HG02840 (cell line): ENCODE results near the gene CHST8.
"Not testable (repeated sequence)": the region's sequence is repeated elsewhere in the genome, so short reads cannot be mapped to it uniquely, and the experiment has no call there.

Experiments used
- ATAC-seq: cut with Tn5 transposase; IDR thresholded peaks from one replicate; pipeline ENCODE4 v1.9.1; 2021; ENCODE audit warnings: mild to moderate bottlenecking, moderate library complexity, moderate number of reproducible peaks; ENCODE audit not compliant: unreplicated experiment, low FRiP score

The CHST8 gene

DNA sequence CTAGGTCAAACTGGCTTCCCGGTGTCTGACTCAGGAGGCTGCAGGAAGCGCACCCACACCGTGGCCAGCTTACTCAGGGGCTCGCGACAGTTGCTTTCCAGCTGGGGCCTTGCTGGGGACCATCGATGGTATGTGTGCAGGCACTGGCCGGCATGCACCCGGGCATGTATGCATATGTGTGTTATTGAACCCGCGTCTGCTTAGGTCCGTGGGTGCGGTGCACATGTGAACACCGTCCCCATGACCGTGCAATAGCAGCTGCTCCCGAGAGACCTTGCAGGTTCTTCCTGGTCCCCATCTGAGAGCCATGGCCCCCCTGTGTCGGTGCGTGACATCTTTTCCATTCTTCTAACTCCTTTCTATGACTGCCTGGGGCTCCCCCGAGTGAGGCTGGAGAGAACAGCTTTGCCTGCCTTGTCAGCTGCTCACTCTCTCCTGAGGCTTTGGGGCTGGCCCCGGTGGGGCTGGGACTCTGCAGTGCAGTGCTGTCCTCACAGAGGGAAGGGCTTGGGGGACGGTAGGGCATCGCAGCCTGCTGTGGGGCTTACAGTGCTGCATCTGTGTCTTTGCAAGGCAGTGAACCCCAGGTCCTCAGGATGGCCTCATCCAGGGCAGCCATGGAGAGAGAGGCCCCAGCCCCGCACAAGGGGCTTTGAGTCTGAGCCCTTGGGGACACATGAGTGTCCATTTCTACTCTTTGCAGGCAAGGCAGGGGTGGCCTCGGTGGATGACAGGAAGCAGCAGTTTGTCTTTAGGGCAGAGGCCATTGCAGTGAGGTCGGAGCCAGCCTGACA is 65.1 kb downstream of the CHST8 start:
- no peak for ATAC-seq

DNA sequence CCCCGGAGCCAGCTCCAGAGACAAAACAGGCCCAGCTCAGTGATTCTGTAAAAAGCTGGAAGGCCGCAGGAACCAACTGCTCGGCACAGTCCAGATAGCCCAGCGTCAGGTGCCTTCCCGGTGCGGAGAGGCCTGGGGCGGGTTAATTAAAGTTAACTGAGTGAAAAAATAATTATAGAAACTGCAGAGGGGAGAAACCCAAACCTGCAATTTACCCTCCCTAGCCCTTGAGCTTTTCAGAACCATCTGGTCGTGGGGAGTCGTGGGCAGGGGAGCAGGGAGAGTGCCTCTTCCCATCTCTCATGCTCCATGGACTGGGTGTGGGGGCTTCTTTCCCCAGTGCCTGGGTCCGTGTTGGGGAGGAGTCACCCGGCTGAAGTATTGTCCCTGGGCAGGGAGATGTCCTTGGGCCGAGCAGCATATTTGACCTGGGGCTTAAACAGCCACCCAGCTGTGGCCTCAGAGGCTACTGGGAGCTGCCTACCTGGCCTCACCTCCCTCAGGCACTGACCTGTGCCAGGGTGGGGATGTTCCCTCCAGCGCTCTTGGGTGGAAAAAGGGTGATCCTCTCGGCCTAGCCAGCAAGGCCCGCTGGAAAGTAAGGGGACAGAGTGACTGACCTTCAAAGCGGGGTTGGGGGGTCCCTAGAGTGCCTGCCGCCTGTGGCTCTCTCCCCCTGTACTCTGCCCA is 65.9 kb downstream of the CHST8 start:
- ATAC-seq: no peak

GRCh38 chr19:33688171-33688992 is 66.6 kb downstream of the CHST8 start:
- ATAC-seq: no peak

DNA sequence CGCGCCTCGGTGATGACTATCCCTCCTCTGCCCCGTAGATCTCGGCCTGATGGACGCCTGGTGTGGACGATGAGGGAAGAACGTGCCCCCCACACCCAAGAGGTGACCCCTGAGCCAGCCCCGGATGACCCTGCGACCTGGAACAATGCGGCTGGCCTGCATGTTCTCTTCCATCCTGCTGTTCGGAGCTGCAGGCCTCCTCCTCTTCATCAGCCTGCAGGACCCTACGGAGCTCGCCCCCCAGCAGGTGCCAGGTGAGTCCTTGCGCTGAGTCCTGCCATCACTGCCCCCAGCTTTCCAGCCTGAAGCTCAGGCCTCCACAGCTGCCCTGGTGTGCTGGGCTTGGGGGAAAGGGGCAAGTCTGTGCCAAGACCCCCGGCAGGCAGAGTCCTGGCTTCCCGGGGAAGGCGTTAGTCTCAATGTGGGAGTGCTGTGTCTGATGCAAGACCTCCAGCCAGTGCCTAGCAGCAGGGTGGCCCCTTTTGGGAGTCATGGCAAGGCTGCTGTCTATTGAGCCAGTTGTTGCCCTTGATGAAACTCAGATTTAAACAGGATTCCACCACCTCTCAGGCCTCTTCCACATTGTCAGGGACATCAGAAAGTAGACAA is 67.5 kb downstream of the CHST8 start:
- ATAC-seq: no peak

GRCh38 chr19:33689868-33690267 is 68.1 kb downstream of the CHST8 start:
- ATAC-seq: no peak

DNA sequence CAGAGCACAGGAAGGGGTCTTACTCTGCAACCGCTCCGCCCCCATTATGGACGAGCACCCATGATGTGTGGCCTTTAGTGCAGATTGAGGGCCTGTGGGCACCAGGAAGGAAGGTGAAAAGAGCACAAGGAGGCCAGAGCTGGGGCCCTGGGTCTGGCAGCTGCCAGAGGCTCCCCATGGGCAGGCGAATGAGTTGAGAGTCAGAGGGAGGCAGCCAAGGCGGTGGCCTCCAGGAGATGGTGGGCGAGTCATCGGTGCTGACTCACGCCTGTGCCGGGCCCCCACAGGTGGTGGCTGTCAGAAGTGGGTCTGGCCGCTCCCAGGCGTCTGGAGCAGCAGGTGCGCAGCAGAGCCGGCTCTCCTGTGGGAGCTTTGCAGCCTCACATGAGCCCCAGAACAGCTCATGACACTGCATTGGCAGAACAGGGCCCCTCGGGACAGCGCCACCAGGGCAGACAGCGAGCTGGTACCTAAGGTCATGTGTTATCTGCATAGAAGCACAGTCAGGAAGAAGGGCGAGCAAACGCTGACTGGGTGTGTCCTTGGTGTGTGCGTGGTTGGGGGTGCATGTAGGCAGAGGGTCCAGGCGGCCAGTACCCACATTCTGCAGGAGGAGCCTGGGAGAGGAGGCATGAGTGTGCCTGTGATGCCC is 68.8 kb downstream of the CHST8 start:
- no peak for ATAC-seq

DNA sequence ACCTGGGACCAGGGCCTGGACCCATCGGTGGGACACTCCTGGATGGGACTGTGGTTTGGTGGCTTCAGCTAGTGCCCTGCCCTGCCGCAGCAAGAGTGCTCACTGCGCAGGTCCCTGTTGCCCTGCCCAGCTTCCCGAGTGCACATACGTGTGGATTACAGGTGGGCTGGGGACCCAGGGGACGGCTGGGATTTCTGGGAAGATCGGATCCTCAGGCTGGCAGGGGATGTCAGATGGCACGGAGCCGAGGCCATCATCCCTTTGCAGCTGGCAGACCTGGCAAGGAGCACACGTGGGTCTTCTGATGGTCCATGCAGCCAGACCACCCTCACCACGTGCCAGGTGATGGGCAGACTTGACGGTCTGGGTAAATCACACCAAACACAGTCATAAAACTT is 69.3 kb downstream of the CHST8 start:
- no peak for ATAC-seq

GRCh38 chr19:33691736-33692135 is 70.0 kb downstream of the CHST8 start:
- ATAC-seq: no peak

DNA sequence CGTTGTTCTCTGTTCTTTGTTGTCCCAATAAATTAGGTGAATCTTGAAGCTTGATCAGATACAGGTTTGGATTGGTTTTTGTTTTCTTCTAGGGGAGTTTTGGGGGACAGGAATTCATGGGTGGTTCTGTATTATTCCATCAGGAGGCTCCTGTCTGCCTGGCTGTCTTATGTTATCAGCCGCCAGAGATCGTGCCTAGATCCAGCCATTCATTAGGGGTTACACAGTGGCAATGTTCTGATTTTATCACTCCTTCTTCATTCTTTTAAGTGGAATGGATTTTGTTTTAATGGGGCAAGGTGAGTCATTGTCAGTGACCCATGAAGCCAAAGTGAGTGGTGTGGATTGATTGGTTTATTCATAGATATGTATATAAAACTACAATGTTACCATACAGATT is 71.9 kb downstream of the CHST8 start:
- no peak for ATAC-seq

GRCh38 chr19:33695547-33695946 is 73.8 kb downstream of the CHST8 start:
- not testable (repeated sequence) for ATAC-seq

DNA sequence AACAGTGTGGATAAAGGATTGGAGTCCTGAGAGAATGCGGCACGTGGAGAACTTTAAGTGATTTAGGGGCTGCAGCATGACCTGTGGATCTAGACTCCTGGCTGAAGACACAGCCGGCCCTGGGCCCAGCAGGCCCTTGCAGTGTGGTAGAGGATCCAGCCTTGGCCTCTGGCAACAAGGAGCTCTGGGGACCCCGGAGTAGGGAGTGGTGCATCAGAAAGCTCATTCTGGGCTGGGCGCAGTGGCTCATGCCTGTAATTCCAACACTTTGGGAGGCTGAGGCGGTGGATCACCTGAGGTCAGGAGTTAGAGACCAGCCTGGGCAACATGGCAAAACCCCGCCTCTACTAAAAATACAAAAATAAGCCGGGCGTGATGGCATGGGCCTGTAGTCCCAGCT is 76.0 kb downstream of the CHST8 start:
- ATAC-seq: no peak

DNA sequence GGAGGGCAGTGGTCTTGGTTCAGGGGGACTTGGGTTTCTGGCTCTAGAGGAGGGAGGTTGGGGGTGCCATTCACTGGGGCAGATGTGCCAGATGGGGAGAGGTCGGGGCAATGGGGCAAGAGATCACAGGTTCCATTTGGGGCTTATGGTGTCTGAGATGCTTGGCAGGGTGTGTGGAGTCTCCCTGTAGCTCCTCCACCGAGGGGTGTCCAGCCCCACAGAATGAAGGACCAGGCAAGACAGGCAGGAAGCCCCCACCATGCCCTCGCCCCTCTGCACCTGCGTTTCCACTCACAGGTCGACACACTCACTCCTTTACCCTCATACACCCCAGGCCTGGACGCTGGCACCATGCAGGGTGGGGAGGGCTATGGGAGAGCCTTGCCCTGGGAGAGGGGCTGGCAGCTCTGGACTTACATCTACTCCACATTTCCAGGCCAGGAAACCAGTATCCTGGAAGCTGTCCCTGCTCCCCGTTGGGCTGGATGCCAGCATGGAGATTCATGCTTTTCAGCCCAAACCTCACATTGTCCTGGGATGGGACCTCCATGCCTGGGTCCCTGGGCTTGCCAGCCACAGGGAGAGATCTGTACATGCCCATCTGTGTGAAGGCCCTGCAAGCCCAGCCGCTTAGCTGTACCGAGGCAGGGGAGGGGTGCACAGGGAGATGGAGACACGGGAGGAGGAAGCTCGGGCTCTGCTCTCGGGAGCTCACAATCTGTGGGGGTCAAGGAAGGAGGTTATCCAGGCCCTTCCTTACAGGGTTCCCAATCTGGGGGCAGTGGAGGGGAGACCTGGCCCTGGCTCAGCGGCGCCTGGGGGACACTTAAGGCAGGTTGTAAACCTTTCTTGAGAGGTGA is 77.1 kb downstream of the CHST8 start:
- no peak for ATAC-seq

DNA sequence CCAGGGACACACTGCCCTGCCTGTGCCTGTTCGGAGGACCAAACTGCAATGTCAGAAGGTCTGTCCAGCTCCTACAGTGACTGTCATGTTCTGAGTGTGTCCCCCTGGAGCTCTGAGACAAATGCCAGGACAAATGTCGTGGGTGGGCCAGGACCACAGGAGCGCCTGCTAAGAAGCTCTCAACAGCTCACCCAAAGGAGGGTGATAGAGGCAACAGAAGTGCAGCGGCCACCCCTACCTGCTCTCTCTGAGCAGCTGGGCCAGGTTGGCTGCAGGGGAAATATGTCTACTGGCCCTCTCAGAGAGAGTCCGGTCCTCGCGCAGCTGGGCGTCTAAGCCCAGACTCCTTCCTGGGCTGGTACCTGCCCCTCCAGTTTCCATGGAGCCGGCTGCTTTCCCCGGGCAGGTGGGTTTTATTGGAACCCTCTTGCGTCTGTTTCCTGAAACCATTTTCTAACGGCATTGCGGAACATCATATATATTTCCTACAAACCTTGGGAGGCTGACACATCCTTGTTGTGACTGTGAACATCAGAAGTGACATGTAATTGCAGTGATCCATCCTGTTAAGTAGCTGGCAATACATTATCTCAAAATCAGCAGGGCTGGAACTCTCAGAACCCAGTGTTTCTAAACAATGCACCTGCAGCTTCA is 78.1 kb downstream of the CHST8 start:
- ATAC-seq: no peak

DNA sequence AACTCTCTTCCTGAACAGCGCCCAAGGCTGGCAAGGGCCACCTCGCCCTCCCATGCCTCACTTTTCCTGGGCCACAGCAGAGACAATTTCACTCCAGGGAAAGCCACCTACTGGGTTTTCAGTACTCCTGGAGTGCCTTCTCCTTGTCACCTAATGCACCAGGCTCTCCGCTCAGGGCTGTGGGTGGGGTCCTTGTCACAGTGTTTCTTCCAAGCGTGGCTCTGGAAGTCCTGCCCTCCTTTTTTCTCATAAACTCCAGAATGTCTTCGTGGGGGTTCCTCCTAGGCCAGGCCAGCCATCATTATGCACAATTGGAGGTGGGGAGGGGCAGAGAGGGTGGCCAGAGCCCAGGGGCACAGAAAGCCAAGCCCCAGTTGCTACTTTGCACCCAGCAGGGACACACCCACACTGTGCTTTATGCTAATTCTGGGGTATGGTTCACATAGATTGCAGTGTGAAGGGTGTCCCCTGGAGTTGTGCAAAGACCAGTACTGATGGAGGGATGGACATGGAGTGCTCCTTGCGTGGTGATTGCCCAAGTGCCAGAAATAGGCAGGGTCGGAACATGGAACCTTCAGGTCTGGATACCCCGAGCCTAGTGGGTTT is 78.8 kb downstream of the CHST8 start:
- no peak for ATAC-seq

GRCh38 chr19:33701565-33701964 is 79.8 kb downstream of the CHST8 start:
- ATAC-seq: no peak

DNA sequence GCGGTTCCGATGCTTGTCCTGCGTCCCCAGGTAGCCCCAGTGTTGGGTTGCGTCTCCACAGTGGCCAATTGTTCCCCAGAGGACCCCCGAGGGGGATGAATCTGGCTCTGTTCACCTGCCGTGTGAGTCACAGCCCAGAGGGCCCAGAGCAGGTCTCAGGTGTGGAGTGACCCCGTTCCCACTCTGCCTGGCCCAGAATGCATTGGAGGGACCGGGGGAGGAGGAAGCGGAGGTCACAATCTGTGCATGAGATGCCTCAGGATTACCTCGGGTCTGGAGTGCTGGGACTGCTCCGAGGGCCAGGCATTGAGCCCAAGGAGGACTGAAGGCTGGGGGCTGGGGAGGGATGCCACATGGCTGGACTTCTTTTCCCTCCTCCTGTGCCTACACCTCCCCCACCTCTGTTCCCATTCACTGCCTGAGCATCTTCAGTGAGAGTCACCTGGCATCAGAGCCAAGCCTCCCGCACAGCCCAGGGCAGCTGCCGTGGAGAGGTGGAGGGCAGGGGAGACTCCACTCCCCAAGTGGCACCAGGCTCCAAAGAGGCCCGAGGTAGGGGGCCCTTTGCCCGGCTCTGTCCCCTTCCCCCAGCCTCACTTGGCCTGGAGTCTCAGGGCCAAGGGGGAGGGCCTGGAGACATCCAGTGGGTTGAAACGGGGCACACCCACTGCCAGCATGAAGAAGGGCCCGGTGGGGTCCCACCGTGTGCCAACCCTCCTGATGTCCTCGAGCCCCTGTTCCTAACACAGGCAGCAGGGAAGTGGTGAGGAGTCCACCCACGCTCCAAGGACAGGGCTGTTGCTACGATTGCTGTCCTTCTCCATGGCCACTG is 81.1 kb downstream of the CHST8 start:
- ATAC-seq: no peak

GRCh38 chr19:33703438-33703750 is 81.6 kb downstream of the CHST8 start:
- no peak for ATAC-seq

DNA sequence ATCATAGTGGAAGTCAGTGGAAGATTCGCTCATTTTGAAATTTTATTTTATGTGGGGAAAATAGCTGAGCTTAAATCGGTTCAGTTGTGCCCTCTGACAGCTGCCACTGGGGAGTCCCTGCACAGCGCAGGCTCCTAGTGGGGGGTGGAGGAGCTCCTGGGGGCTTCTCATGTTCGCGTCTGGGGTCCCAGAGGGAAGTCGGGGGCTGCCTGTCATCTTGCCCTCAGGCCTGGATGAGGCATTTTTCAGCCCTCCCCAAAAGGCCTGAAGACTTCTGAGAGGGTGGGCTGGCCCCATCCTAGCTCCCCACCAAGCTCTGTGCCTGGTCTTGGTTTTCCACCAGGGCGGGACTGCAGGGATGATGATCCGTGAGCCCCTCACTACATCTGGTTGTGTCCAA is 82.1 kb downstream of the CHST8 start:
- ATAC-seq: no peak
